ENCODE results near the gene NKD1.
A peak's percentile ranks its signal among the peaks of the same experiment; 100 is the strongest.

NKD1 gene

GRCh38 chr16:50653633-50654519 lies 105.7 kb downstream of the NKD1 start:
- Histone ChIP-seq H3K9me3 (ENCODE audit: control insufficient read depth, low read length) (peaks cover 1% of the 10 kb centered on the region), H3K36me3 (ENCODE audit: control insufficient read depth, insufficient read depth, low read length, severe bottlenecking) (no peaks in the 10 kb centered on the region), H3K4me3 (ENCODE audit: low read length) (no peak overlapping the region), H3K9ac (ENCODE audit: low read length) (no peak overlapping the region), H3K4me1 (ENCODE audit: control insufficient read depth, insufficient read depth, low read length) (no peaks in the 10 kb centered on the region), H3K27me3 (replicated peaks; ENCODE audit: control insufficient read depth, insufficient read depth, low read length) (peaks cover 17% of the 10 kb centered on the region)
- no peak for DNase-seq (ENCODE audit: low read depth)

GRCh38 chr16:50655558-50656055 lies 107.4 kb downstream of the NKD1 start:
- no peak for DNase-seq (ENCODE audit: low read depth)
- no peaks in the 10 kb centered on the region for H3K4me1 ChIP-seq (ENCODE audit: control insufficient read depth, insufficient read depth, low read length)

GRCh38 chr16:50657241-50657640 lies 109.0 kb downstream of the NKD1 start:
- H3K9me3 ChIP-seq (ENCODE audit: control insufficient read depth, low read length) = peaks cover 3% of the 10 kb centered on the region
- no peaks in the 10 kb centered on the region for H3K36me3 ChIP-seq (ENCODE audit: control insufficient read depth, insufficient read depth, low read length, severe bottlenecking)
- no peak overlapping the region for H3K4me3 ChIP-seq (ENCODE audit: low read length)
- H3K27me3 ChIP-seq (replicated peaks; ENCODE audit: control insufficient read depth, insufficient read depth, low read length) = peaks cover 21% of the 10 kb centered on the region
- H3K4me1 ChIP-seq (ENCODE audit: control insufficient read depth, insufficient read depth, low read length) = no peaks in the 10 kb centered on the region
- DNase-seq (ENCODE audit: low read depth) = no peak
- no peak overlapping the region for H3K9ac ChIP-seq (ENCODE audit: low read length)

More at GRCh38 chr16:50655558-50656055, 107.4 kb downstream of the NKD1 start:
- H3K27me3 ChIP-seq (replicated peaks; ENCODE audit: control insufficient read depth, insufficient read depth, low read length) = peaks cover 16% of the 10 kb centered on the region
- H3K9ac ChIP-seq (ENCODE audit: low read length) = no peak overlapping the region
- H3K36me3 ChIP-seq (ENCODE audit: control insufficient read depth, insufficient read depth, low read length, severe bottlenecking) = no peaks in the 10 kb centered on the region
- no peak overlapping the region for H3K4me3 ChIP-seq (ENCODE audit: low read length)
- H3K9me3 ChIP-seq (ENCODE audit: control insufficient read depth, low read length) = no peaks in the 10 kb centered on the region

GRCh38 chr16:50659806-50660205 lies 111.6 kb downstream of the NKD1 start:
- peaks cover 8% of the 10 kb centered on the region for H3K27me3 ChIP-seq (replicated peaks; ENCODE audit: control insufficient read depth, insufficient read depth, low read length)
- H3K9me3 ChIP-seq (ENCODE audit: control insufficient read depth, low read length) = peaks cover 11% of the 10 kb centered on the region
- no peak overlapping the region for H3K4me3 ChIP-seq (ENCODE audit: low read length)
- no peaks in the 10 kb centered on the region for H3K4me1 ChIP-seq (ENCODE audit: control insufficient read depth, insufficient read depth, low read length)
- H3K9ac ChIP-seq (ENCODE audit: low read length) = no peak overlapping the region
- no peak for DNase-seq (ENCODE audit: low read depth)
- no peaks in the 10 kb centered on the region for H3K36me3 ChIP-seq (ENCODE audit: control insufficient read depth, insufficient read depth, low read length, severe bottlenecking)

GRCh38 chr16:50662306-50662940 lies 114.2 kb downstream of the NKD1 start:
- Histone ChIP-seq H3K4me3 (ENCODE audit: low read length) (no peak overlapping the region), H3K36me3 (ENCODE audit: control insufficient read depth, insufficient read depth, low read length, severe bottlenecking) (no peaks in the 10 kb centered on the region), H3K9ac (ENCODE audit: low read length) (no peak overlapping the region), H3K4me1 (ENCODE audit: control insufficient read depth, insufficient read depth, low read length) (no peaks in the 10 kb centered on the region), H3K9me3 (ENCODE audit: control insufficient read depth, low read length) (peaks cover 11% of the 10 kb centered on the region), H3K27me3 (replicated peaks; ENCODE audit: control insufficient read depth, insufficient read depth, low read length) (peaks cover 5% of the 10 kb centered on the region)
- DNase-seq (ENCODE audit: low read depth) = no peak

- H3K4me3 ChIP-seq (ENCODE audit: low read length) = no peak overlapping the region
- no peaks in the 10 kb centered on the region for H3K36me3 ChIP-seq (ENCODE audit: control insufficient read depth, insufficient read depth, low read length, severe bottlenecking)
- H3K9ac ChIP-seq (ENCODE audit: low read length) = no peak overlapping the region
- peaks cover 5% of the 10 kb centered on the region for H3K27me3 ChIP-seq (replicated peaks; ENCODE audit: control insufficient read depth, insufficient read depth, low read length)
- DNase-seq (ENCODE audit: low read depth) = no peak
- no peaks in the 10 kb centered on the region for H3K4me1 ChIP-seq (ENCODE audit: control insufficient read depth, insufficient read depth, low read length)
- peaks cover 11% of the 10 kb centered on the region for H3K9me3 ChIP-seq (ENCODE audit: control insufficient read depth, low read length)
Observed at GRCh38 chr16:50664270-50664669, 116.1 kb downstream of the NKD1 start.

GRCh38 chr16:50665128-50665878 lies 117.1 kb downstream of the NKD1 start:
- peaks cover 11% of the 10 kb centered on the region for H3K9me3 ChIP-seq (ENCODE audit: control insufficient read depth, low read length)
- no peaks in the 10 kb centered on the region for H3K4me1 ChIP-seq (ENCODE audit: control insufficient read depth, insufficient read depth, low read length)
- peaks cover 5% of the 10 kb centered on the region for H3K27me3 ChIP-seq (replicated peaks; ENCODE audit: control insufficient read depth, insufficient read depth, low read length)
- no peaks in the 10 kb centered on the region for H3K36me3 ChIP-seq (ENCODE audit: control insufficient read depth, insufficient read depth, low read length, severe bottlenecking)
- DNase-seq (ENCODE audit: low read depth) = peak; percentile 90
- H3K4me3 ChIP-seq (ENCODE audit: low read length) = peak overlapping the region; percentile 74
- peak overlapping the region; percentile 77 for H3K9ac ChIP-seq (ENCODE audit: low read length)

GRCh38 chr16:50666658-50667496 lies 118.7 kb downstream of the NKD1 start:
- DNase-seq (ENCODE audit: low read depth) = no peak
- peaks cover 19% of the 10 kb centered on the region for H3K9me3 ChIP-seq (ENCODE audit: control insufficient read depth, low read length)
- no peak overlapping the region for H3K4me3 ChIP-seq (ENCODE audit: low read length)

GRCh38 chr16:50667497-50668367 lies 119.5 kb downstream of the NKD1 start:
- H3K9me3 ChIP-seq (ENCODE audit: control insufficient read depth, low read length) = peaks cover 23% of the 10 kb centered on the region
- H3K4me1 ChIP-seq (ENCODE audit: control insufficient read depth, insufficient read depth, low read length) = no peaks in the 10 kb centered on the region
- no peak for DNase-seq (ENCODE audit: low read depth)
- H3K9ac ChIP-seq (ENCODE audit: low read length) = no peak overlapping the region
- H3K36me3 ChIP-seq (ENCODE audit: control insufficient read depth, insufficient read depth, low read length, severe bottlenecking) = no peaks in the 10 kb centered on the region
- H3K27me3 ChIP-seq (replicated peaks; ENCODE audit: control insufficient read depth, insufficient read depth, low read length) = no peaks in the 10 kb centered on the region
- H3K4me3 ChIP-seq (ENCODE audit: low read length) = no peak overlapping the region

More at GRCh38 chr16:50666658-50667496, 118.7 kb downstream of the NKD1 start:
- no peaks in the 10 kb centered on the region for H3K4me1 ChIP-seq (ENCODE audit: control insufficient read depth, insufficient read depth, low read length)
- no peaks in the 10 kb centered on the region for H3K36me3 ChIP-seq (ENCODE audit: control insufficient read depth, insufficient read depth, low read length, severe bottlenecking)
- peaks cover 2% of the 10 kb centered on the region for H3K27me3 ChIP-seq (replicated peaks; ENCODE audit: control insufficient read depth, insufficient read depth, low read length)
- no peak overlapping the region for H3K9ac ChIP-seq (ENCODE audit: low read length)
